Stimulated activated CD4-positive, alpha-beta T cell treated with anti-CD3 and anti-CD28 coated beads, Interleukin-2, amount 100 ng/mL, for 4 hours (primary cell): ENCODE results near the gene FAM20C.

Source experiments
- DNase-seq: peaks from one replicate; pipeline ENCODE4 v3.0.0-alpha.2; 2020; ENCODE audit warnings: low read depth

The FAM20C gene

GRCh38 chr7:305410-306151 is 113.2 kb downstream of the FAM20C start:
- DNase-seq = no peak

- no peak for DNase-seq
Observed at GRCh38 chr7:307970-308369, 115.6 kb downstream of the FAM20C start.

- DNase-seq = no peak
Observed at GRCh38 chr7:309586-310228, 117.3 kb downstream of the FAM20C start.
